Hematopoietic multipotent progenitor cell (in vitro differentiated cells): ENCODE data around the gene OR1E1. TPM values are rescaled to one million over a fixed set of nuclear protein-coding genes. Genes with fewer than 3 reads are reported as not detected.
"Not testable (repeated sequence)": the region's sequence is repeated elsewhere in the genome, so short reads cannot be mapped to it uniquely, and the experiment has no call there.

Experiments
- DNase-seq, 3 donors: peaks; one replicate each; pipeline ENCODE4 v3.0.0-alpha.2; 2011 to 2015; ENCODE audit warnings: low read depth in 2 of 3, low spot score in 2 of 3
- total RNA-seq: library from RNA; depleted of rRNA; stranded (reverse); fragments of >200 nt; gene quantifications from one replicate; pipeline ENCODE4 v1.2.3, GENCODE V29; 2012

OR1E1 gene
- total RNA-seq, result not detected

- DNase-seq, result no peak
Observed at GRCh38 chr17:3398310-3398709, at the start of gene OR1E1. TSS of gene OR1E1 (minus strand) at chr17:3398410. CDS start at chr17:3398410, 0 bp downstream.

- peak in 2 of 3 donors; percentile 56 to 62 for DNase-seq
Observed at GRCh38 chr17:3447625-3448024, 49.4 kb upstream of the OR1E1 start.

- no peak for DNase-seq
Observed at GRCh38 chr17:3440451-3440850, 42.2 kb upstream of the OR1E1 start.

- no peak for DNase-seq
Observed at GRCh38 chr17:3438368-3438767, 40.2 kb upstream of the OR1E1 start.

GRCh38 chr17:3433741-3434140, 35.5 kb upstream of the OR1E1 start, which contains the start of gene OR1E2:
TSS of gene OR1E2 (minus strand) at chr17:3433841. CDS start at chr17:3433841, 0 bp downstream.
- no peak for DNase-seq

GRCh38 chr17:3433215-3433614, 35.0 kb upstream of the OR1E1 start:
- DNase-seq, result peak in 2 of 3 donors; percentile 85 to 92

GRCh38 chr17:3418222-3418621, 20.0 kb upstream of the OR1E1 start:
- DNase-seq, result no peak

- no peak for DNase-seq
Observed at GRCh38 chr17:3415610-3416009, 17.4 kb upstream of the OR1E1 start.

- DNase-seq, result not testable (repeated sequence)
Observed at GRCh38 chr17:3412216-3412615, 14.0 kb upstream of the OR1E1 start.

- no peak for DNase-seq
Observed at GRCh38 chr17:3411070-3411469, 12.9 kb upstream of the OR1E1 start, which contains the start of gene OR3A3. TSS of gene OR3A3 (plus strand) at chr17:3411370.

GRCh38 chr17:3403856-3404255, 5.6 kb upstream of the OR1E1 start:
- DNase-seq, result not testable (repeated sequence)

- no peak for DNase-seq
Observed at GRCh38 chr17:3401786-3402185, 3.6 kb upstream of the OR1E1 start.

- DNase-seq, result no peak
Observed at GRCh38 chr17:3400055-3400454, 1.8 kb upstream of the OR1E1 start.

GRCh38 chr17:3397801-3398200, 409 bp downstream of the OR1E1 start:
- peak in 2 of 3 donors; percentile 22 to 57 for DNase-seq

- DNase-seq, result no peak
Observed at GRCh38 chr17:3389791-3390190, 8.4 kb downstream of the OR1E1 start.

GRCh38 chr17:3385869-3386816, 12.1 kb downstream of the OR1E1 start, which contains the start of gene OR3A2:
TSS of gene OR3A2 (minus strand) at chr17:3386308.
- peak in 2 of 3 donors; percentile 44 to 59 for DNase-seq

GRCh38 chr17:3381957-3382356, 16.3 kb downstream of the OR1E1 start:
- no peak for DNase-seq

- no peak for DNase-seq
Observed at GRCh38 chr17:3378321-3378720, 19.9 kb downstream of the OR1E1 start.

GRCh38 chr17:3371167-3371566, 27.0 kb downstream of the OR1E1 start:
- DNase-seq, result not testable (repeated sequence)
